ENCODE data around the gene C1QTNF6. TPM values are rescaled to one million over a fixed set of nuclear protein-coding genes. Genes with fewer than 3 reads are reported as not detected.

The C1QTNF6 gene
- total RNA-seq, 1 donor from 2014 or later = 3.3 TPM

DNA sequence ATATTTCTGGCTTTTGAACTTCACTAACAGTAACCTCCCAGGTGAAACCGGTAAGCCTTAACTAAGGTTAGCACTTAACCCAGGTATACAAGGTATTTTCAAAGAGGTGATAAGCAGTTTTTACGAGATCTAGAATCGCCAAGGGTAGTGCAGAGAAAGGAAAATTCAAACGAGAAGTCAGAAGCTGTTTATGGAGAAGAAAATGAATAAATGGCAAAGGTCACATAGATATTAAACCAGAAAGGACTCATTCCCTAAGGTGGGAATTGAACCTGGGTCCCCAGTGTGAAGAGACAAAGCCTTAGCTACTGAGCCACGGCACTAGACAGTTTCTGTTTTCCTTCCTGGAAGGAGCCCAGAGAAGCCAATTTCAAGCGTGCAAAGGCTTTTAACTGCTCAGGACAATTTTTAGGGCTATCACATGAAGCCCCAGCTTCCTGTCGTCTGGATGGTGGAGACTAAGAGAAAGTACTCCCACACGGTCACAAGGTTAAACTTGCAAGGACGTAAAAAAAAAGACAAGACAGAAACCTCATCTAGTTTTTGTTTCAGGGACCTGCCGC, 5.7 kb upstream of the C1QTNF6 start:
- DNase-seq = no peak
- peaks cover 11% of the 10 kb centered on the region for H3K36me3 Mint-ChIP-seq (ENCODE audit: unreplicated experiment)
- no peak overlapping the region for H3K27ac Mint-ChIP-seq (ENCODE audit: unreplicated experiment)
- peaks cover 2% of the 10 kb centered on the region for H3K9me3 Mint-ChIP-seq (ENCODE audit: unreplicated experiment)
- no peak overlapping the region for H3K4me3 Mint-ChIP-seq (ENCODE audit: unreplicated experiment)
- peaks cover 3% of the 10 kb centered on the region for H3K27me3 Mint-ChIP-seq (ENCODE audit: unreplicated experiment)
- H3K4me1 Mint-ChIP-seq (ENCODE audit: low read depth, unreplicated experiment) = peaks cover 5% of the 10 kb centered on the region
- TF ChIP-seq, protein P1, sequence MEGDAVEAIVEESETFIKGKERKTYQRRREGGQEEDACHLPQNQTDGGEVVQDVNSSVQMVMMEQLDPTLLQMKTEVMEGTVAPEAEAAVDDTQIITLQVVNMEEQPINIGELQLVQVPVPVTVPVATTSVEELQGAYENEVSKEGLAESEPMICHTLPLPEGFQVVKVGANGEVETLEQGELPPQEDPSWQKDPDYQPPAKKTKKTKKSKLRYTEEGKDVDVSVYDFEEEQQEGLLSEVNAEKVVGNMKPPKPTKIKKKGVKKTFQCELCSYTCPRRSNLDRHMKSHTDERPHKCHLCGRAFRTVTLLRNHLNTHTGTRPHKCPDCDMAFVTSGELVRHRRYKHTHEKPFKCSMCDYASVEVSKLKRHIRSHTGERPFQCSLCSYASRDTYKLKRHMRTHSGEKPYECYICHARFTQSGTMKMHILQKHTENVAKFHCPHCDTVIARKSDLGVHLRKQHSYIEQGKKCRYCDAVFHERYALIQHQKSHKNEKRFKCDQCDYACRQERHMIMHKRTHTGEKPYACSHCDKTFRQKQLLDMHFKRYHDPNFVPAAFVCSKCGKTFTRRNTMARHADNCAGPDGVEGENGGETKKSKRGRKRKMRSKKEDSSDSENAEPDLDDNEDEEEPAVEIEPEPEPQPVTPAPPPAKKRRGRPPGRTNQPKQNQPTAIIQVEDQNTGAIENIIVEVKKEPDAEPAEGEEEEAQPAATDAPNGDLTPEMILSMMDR (IDR thresholded peaks at IDR 0.05; ENCODE audit: partially characterized antibody, unreplicated experiment) = no peak

DNA sequence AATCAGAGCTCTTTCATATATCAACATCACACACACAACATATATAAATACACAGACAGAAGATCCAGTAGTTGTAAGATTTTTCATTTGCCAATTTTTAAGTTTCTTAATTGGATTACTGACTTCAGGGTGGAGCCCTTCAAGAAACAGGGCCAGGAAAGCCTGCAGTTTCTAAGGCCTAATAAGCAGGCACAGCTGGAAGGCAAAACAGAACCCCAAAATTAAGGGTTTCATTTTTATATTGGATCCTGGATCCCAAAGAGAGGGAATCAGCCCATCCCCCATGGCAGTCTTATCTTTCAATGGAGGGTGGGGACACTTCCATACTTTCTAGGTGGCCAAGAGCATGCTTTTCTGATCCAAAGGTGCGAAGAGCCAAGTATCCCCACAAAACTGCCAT, 4.7 kb upstream of the C1QTNF6 start:
- no peak for DNase-seq
- Mint-ChIP-seq H3K27ac (ENCODE audit: unreplicated experiment) (no peak overlapping the region), H3K9me3 (ENCODE audit: unreplicated experiment) (peaks cover 2% of the 10 kb centered on the region), H3K36me3 (ENCODE audit: unreplicated experiment) (peaks cover 11% of the 10 kb centered on the region), H3K4me1 (ENCODE audit: low read depth, unreplicated experiment) (peaks cover 3% of the 10 kb centered on the region), H3K27me3 (ENCODE audit: unreplicated experiment) (peaks cover 3% of the 10 kb centered on the region), H3K4me3 (ENCODE audit: unreplicated experiment) (no peak overlapping the region)
- TF ChIP-seq, protein P1 (IDR thresholded peaks at IDR 0.05; ENCODE audit: partially characterized antibody, unreplicated experiment) = no peak

DNA sequence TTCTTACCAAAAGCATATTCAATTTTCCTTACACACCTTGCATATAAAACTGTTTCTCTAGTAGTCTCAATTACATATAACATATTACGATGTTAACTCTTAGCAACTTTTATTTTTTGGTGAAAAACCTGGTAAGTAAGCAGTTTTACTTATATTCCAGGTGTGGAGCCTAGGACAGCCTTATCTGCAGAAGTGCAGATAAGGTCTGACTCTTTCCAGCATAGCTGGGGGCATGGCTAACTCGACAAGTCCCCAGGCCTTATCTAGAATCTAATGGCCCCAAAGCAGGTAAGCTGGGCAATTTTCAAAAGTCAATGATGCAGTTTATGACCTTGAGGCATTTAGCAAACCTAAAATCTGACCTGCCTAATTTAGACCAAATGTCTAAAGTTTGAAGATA, 4.2 kb upstream of the C1QTNF6 start:
- no peak overlapping the region for H3K27ac Mint-ChIP-seq (ENCODE audit: unreplicated experiment)
- H3K4me1 Mint-ChIP-seq (ENCODE audit: low read depth, unreplicated experiment) = peaks cover 4% of the 10 kb centered on the region
- DNase-seq = no peak
- peaks cover 5% of the 10 kb centered on the region for H3K27me3 Mint-ChIP-seq (ENCODE audit: unreplicated experiment)
- no peak overlapping the region for H3K4me3 Mint-ChIP-seq (ENCODE audit: unreplicated experiment)
- H3K36me3 Mint-ChIP-seq (ENCODE audit: unreplicated experiment) = peaks cover 11% of the 10 kb centered on the region
- TF ChIP-seq, protein P1 (IDR thresholded peaks at IDR 0.05; ENCODE audit: partially characterized antibody, unreplicated experiment) = no peak
- no peaks in the 10 kb centered on the region for H3K9me3 Mint-ChIP-seq (ENCODE audit: unreplicated experiment)

- DNase-seq = no peak
- Mint-ChIP-seq H3K4me1 (ENCODE audit: low read depth, unreplicated experiment) (peaks cover 4% of the 10 kb centered on the region), H3K4me3 (ENCODE audit: unreplicated experiment) (no peak overlapping the region), H3K36me3 (ENCODE audit: unreplicated experiment) (peaks cover 11% of the 10 kb centered on the region), H3K27ac (ENCODE audit: unreplicated experiment) (no peak overlapping the region), H3K27me3 (ENCODE audit: unreplicated experiment) (peaks cover 5% of the 10 kb centered on the region), H3K9me3 (ENCODE audit: unreplicated experiment) (peaks cover 4% of the 10 kb centered on the region)
- TF ChIP-seq, protein P1 (IDR thresholded peaks at IDR 0.05; ENCODE audit: partially characterized antibody, unreplicated experiment) = no peak
Observed at GRCh38 chr22:37190262-37190780, 2.3 kb upstream of the C1QTNF6 start.

DNA sequence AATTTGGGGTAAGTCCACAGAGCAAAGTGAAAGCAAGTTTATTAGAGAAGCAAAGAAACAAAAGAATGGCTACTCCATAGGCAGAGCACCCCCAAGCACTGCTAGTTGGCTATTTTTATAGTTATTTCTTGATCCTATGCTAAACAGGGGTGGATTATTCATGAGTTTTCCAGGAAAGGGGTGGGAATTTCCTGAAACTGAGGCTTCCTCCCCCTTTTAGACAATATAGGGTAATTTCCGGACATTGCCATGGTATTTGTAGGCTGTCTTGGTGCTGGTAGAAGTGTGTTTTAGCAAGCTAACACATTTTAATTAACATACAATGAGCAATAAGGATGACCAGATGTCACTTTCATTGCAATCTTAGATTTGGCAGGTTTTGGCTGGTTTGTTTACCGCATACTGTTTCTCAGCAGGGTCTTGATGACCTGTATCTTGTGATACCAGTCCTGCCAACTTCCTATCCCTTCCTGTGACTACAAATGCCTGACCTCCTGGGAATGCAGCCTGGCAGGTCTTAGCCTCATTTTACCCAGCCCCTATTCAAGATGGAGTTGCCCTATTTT, 937 bp upstream of the C1QTNF6 start:
- no peak overlapping the region for H3K27ac Mint-ChIP-seq (ENCODE audit: unreplicated experiment)
- no peak overlapping the region for H3K4me3 Mint-ChIP-seq (ENCODE audit: unreplicated experiment)
- peaks cover 2% of the 10 kb centered on the region for H3K27me3 Mint-ChIP-seq (ENCODE audit: unreplicated experiment)
- TF ChIP-seq, protein P1 (IDR thresholded peaks at IDR 0.05; ENCODE audit: partially characterized antibody, unreplicated experiment) = no peak
- peaks cover 2% of the 10 kb centered on the region for H3K36me3 Mint-ChIP-seq (ENCODE audit: unreplicated experiment)
- DNase-seq = no peak
- H3K4me1 Mint-ChIP-seq (ENCODE audit: low read depth, unreplicated experiment) = peaks cover 2% of the 10 kb centered on the region
- peaks cover 4% of the 10 kb centered on the region for H3K9me3 Mint-ChIP-seq (ENCODE audit: unreplicated experiment)

Data from glutamatergic neuron (in vitro differentiated cells).